ENCODE results near the gene ZSWIM4.

DNA sequence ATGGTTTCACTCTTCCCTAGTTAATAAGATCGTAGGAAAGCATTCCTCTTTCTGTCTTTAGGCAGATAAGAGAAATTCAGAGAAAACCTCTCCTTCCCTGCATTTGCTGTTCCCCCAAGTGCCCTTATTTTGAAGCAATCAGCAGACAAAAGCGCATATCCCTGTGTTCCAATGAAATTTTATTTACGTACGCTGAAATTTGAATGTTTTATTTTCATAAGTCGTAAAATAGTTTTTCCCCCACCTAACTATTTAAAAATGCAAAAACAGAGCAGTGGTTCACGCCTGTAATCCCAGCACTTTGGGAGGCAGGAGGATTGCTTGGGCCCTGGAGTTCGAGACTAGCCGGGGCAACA, 48.2 kb upstream of the ZSWIM4 start:
- no peak for TF ChIP-seq POLR2A (IDR thresholded peaks at IDR 0.05)
- TF ChIP-seq, protein P1, sequence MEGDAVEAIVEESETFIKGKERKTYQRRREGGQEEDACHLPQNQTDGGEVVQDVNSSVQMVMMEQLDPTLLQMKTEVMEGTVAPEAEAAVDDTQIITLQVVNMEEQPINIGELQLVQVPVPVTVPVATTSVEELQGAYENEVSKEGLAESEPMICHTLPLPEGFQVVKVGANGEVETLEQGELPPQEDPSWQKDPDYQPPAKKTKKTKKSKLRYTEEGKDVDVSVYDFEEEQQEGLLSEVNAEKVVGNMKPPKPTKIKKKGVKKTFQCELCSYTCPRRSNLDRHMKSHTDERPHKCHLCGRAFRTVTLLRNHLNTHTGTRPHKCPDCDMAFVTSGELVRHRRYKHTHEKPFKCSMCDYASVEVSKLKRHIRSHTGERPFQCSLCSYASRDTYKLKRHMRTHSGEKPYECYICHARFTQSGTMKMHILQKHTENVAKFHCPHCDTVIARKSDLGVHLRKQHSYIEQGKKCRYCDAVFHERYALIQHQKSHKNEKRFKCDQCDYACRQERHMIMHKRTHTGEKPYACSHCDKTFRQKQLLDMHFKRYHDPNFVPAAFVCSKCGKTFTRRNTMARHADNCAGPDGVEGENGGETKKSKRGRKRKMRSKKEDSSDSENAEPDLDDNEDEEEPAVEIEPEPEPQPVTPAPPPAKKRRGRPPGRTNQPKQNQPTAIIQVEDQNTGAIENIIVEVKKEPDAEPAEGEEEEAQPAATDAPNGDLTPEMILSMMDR (IDR thresholded peaks at IDR 0.05) = no peak

Data from right lobe of liver (tissue), 4 donors.